ENCODE results near the gene CACNA2D4.

The CACNA2D4 gene

GRCh38 chr12:1934831-1935230 is 16.4 kb upstream of the CACNA2D4 start:
- no peak for DNase-seq (ENCODE audit: low read depth)

GRCh38 chr12:1934068-1934467 is 15.6 kb upstream of the CACNA2D4 start:
- DNase-seq (ENCODE audit: low read depth), result no peak

- DNase-seq (ENCODE audit: low read depth), result no peak
Measured at GRCh38 chr12:1933342-1934051, 15.0 kb upstream of the CACNA2D4 start.

- DNase-seq (ENCODE audit: low read depth), result no peak
Measured at GRCh38 chr12:1932264-1932777, 13.9 kb upstream of the CACNA2D4 start.

- no peak for DNase-seq (ENCODE audit: low read depth)
Measured at GRCh38 chr12:1931642-1932041, 13.2 kb upstream of the CACNA2D4 start.

- DNase-seq (ENCODE audit: low read depth), result no peak
Measured at GRCh38 chr12:1930803-1931597, 12.5 kb upstream of the CACNA2D4 start.

GRCh38 chr12:1929985-1930802 is 11.7 kb upstream of the CACNA2D4 start:
- no peak for DNase-seq (ENCODE audit: low read depth)

GRCh38 chr12:1929241-1929984 is 11.0 kb upstream of the CACNA2D4 start:
- no peak for DNase-seq (ENCODE audit: low read depth)

- DNase-seq (ENCODE audit: low read depth), result no peak
Measured at GRCh38 chr12:1928439-1929121, 10.1 kb upstream of the CACNA2D4 start.

GRCh38 chr12:1927751-1928351 is 9.4 kb upstream of the CACNA2D4 start:
- DNase-seq (ENCODE audit: low read depth), result no peak

GRCh38 chr12:1927051-1927680 is 8.7 kb upstream of the CACNA2D4 start:
- DNase-seq (ENCODE audit: low read depth), result no peak

GRCh38 chr12:1926251-1926657 is 7.8 kb upstream of the CACNA2D4 start:
- DNase-seq (ENCODE audit: low read depth), result no peak

- no peak for DNase-seq (ENCODE audit: low read depth)
Measured at GRCh38 chr12:1925684-1926006, 7.2 kb upstream of the CACNA2D4 start.

GRCh38 chr12:1924996-1925683 is 6.7 kb upstream of the CACNA2D4 start:
- no peak for DNase-seq (ENCODE audit: low read depth)

GRCh38 chr12:1922985-1923384 is 4.5 kb upstream of the CACNA2D4 start:
- no peak for DNase-seq (ENCODE audit: low read depth)

GRCh38 chr12:1922075-1922709 is 3.7 kb upstream of the CACNA2D4 start:
- DNase-seq (ENCODE audit: low read depth), result no peak

GRCh38 chr12:1920971-1921370 is 2.5 kb upstream of the CACNA2D4 start:
- no peak for DNase-seq (ENCODE audit: low read depth)

- no peak for DNase-seq (ENCODE audit: low read depth)
Measured at GRCh38 chr12:1920436-1920835, 2.0 kb upstream of the CACNA2D4 start.

GRCh38 chr12:1919763-1920162 is 1.3 kb upstream of the CACNA2D4 start:
- DNase-seq (ENCODE audit: low read depth), result no peak

All from stromal cell of bone marrow (primary cell).